COLO668 (cell line): ENCODE data around the gene IGFN1.

Experiments
- DNase-seq: peaks from one replicate; lab custom pipeline; 2025; ENCODE audit not compliant: unreplicated experiment; lab: John Stamatoyannopoulos, UW

IGFN1 gene

DNA sequence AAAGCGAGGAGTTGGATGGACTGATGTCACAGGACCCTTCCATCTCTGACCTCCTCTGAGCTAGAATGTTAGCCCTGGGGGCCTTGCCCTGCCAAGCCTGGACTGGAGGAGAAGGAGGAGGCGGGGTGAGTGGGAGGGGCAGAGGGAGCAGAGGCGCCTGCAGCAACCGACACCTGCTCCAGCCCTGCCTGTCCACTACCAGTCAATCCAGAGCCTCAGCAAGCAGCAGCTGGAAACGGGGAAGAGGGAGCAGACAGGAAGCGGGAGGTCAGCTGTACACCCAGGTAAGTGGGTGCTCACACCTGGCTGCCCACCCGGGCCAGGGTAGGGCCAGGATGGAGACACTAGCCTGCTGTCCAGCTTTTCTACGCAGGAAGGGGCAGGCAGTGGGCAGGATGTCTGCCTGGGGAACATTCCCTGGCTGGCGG, at the start of gene IGFN1:
Gene IGFN1 (plus strand): TSS at position 201 of the 428 bp plus-strand sequence. CDS start 2,470 bp downstream, outside the sequence.
- DNase-seq, result peak; percentile 79

DNA sequence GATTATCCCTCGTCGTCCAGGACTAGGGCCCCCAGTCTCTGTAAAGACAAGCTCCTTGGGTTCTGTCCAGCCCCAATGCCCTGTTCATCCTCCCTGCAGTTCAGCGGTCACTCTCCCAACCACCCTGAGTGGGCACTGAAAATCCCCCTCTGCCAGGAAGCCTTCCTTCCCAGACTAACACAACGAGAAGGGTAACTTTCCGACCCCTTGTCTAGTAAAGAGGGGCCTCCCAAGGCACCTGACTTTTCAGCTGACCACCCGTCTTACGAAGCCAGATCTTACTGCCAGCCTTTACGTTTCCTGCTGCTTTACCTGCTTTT, 49.7 kb upstream of the IGFN1 start:
- DNase-seq, result no peak

DNA sequence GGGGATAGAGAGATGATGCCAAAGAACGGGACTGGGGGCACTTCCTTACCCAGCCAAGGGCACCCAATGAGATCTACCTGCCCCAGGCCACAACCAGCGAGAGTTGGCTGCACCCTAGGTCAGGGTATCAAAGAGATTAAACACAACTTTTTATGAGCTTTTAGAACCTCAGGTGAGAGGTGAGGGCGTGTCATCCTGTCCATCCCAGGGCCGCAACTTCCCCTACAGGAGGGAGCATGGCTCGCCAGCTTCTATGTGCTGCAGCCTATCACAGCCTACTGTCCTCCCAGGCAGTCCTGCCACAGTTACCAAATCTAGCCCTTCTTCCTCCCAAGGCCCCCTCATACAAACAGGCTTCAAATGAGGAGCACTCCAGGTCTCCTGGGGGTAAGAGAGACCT, 49.2 kb upstream of the IGFN1 start:
- DNase-seq, result no peak

DNA sequence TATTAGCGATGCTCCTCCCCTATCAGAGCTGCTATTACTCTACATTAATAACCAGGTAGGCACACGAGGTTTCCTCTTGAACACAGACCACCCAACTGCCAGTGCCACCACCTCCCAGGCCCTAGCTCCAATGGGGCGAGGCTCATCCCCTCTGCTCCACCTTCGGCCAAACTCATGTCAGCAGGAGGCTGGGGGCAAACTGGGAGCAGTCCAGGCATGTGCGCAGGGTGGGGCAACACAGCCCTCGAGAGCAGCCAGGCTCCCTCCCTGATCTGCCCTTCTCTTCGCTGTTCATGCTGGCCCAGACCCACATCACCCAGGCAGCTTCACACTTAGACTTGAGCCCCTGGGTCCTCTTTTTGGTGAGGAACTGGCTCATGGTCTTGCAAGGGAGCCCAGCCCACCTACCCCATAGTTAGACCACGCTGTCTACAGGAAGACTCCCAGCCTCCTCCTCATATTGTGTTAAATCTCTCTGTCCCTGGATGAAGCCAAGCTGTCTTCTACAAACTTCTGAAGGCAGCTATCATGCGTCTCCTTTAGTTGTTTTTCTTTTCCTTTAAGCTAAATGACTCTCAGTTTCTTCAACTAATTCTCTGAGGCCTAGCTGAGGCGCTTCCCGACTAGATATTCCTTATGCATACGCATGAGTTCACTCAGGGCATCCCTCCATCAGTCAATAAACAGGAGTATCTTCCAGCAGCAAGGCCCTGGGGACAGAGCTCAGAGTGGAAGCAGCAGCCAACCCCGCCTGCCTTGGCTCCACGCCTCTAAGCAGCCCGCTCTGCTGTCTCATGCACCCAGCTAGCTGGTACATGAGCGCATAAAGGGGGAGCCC, 48.4 kb upstream of the IGFN1 start:
- DNase-seq, result no peak

DNA sequence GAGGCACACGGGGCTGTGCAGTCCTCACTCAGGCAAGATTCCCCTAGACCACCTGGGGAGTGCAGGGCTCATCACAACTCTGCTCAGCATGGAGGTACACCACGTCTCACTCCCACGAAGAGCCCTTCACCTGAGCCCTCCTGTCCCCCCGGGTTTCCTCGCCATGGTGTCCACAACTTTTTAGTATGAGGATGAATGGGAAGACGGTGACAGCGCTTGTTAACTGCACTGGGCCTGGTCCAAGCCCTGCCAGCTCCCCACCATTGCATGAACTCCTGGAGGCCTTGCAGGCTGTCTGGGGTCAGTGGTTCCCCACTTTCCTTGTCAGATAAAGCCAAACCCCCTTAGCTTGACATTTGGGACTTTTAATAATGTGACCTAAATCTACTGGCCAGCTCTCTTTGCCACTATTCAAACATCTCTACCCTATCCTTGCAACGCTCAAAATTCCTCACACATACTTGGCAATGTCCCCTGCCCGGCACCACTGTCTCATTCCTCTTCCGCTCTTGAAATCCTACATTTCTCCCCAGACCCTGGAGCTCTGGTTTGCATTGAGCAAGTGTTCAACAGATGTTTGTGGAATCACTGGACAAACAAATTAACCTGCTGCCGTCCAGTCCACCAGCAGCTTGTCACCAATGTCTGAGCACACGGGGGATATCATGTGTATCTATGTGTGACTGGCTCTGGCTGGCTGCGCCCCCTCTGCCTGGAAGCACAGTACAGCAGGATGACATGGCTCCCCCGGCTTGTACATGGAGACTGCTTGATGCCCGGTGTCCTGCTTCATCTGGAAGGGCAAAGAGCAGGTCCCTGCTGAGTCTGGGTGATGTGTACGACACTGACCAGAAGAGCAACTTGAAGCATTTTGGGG, 47.5 kb upstream of the IGFN1 start:
- no peak for DNase-seq

DNA sequence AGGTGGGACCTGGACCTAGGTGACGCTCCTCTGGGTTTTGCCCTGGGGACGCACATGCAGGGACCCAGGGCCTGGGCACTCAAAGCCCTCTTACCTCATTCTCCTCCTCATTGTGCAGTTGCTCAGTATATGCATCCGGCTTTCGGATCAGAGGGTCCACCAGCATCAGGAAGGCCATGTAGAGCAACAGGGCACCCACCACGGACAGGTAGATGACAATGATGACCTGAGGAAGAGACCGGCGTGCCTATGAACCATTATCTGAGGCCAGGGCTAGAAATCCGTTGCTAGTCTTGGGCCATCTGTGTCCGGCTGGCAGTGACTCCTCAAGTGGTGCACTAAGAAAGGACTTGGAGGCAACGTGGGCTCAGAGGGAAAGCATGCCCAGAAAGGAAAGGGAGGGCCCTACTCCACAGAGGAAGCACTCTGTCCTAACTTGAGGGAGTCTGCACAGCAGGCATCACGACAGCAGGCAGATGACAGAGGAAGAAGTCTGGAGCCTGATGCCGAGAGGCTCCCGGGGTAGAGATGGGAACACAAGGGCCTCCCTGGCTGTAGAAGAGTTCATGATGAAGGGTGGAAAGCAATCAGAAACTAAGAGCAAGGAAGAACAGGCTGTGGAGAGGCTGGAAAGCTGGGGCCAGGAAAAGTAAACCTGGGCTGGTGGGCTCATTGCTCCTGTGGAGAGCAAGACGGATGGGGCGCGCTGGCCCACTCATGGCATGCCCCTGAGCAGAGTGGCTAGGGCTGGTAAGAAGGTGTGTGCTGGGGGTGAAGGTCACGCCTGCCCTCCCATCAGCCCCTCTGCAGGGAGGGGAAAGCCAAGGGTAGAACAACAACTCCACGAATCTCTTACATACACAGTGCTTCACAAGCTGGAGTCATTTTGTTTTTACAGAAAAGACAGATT, 46.6 kb upstream of the IGFN1 start:
- no peak for DNase-seq

DNA sequence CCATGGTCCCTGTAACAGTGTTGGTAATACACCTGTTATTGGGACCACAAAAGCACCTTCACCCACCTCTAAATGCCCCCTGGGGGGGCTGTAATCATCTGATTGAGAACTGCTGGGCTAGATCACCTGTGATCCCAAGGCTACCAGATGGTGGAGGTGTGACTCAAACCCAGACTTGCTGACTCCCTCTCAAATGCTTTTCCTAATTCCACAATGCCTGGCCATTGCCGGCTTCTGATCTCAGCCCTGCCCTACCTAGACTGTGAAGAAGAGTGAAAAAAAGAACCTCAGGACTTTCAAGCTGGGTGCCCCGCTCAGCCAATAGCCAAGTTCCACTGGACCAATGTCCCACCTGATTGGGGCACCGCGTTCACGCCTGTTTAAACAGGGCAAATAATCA, 45.9 kb upstream of the IGFN1 start:
- no peak for DNase-seq

DNA sequence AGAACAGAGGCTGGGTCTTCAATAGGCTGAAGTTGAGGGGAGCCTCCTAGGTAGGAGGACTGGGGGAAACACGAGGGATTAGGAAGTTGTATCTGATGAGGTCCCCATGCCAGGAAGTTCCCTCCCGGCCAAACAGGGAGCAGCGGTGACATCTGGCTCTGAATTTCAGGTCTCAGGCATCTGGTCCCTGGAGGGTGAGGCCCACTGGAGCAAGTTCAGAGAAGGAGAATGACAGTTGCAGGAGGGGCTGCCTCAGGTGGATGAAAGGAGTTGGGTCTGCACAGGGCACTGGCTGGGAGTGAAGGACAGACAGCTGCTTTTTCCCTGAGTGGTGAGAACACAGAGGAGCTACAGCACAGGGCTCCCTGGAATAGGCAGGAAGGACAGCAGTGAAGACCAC, 45.5 kb upstream of the IGFN1 start:
- DNase-seq, result no peak

DNA sequence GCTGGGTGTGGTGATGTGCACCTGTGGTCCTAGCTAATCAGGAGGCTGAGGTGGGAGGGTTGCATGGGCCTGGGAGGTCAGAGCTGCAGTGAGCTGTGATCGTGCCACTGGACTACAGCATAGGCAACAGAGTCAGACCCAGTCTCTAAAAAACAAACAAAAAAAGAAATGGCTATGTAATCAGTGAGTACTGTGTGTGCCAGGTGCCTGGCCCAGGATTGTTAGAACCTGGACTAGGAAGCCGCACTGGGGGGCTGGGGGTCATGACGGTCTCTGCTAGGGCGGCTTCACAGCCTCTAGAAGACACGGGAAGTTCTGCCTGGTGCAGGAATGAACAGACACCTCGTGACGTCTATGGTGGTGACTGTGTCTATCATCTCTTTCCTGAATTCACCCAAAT, 44.8 kb upstream of the IGFN1 start:
- no peak for DNase-seq

DNA sequence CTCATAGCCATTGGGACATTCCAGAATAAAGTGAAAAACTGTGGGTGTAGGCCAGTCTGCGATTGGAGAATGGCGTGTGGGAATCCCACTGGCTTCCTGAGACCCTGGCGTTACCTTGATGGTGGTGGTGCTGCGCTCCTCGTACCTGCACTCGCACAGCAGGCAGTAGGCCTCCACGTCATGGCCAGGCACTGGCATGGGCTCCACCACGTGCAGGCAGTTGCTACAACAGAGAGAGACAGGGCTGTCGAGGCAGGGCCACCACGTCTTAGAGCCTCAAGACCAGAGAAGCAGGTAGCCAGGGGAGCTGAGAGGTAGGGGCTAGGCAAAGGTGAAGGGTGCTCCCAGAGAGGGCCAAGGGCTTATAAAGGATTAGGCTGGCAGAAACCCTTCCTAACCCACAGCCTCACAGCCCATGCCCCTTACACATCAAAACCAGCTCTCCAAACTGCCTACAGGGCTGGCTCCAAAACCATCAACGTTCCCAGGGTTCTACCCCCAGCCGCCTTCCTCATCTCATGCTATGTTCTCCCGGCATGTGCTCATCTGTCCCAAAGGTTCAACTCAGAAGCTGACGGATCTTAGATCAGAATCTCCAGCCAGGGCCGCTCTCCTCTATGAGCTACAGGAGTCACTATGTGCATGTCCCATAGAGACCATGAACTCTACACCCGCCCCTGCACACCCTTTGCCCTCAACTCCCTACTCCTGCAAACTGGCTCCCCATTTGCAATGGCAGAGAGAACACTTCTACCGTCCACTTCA, 43.8 kb upstream of the IGFN1 start:
- DNase-seq, result no peak

DNA sequence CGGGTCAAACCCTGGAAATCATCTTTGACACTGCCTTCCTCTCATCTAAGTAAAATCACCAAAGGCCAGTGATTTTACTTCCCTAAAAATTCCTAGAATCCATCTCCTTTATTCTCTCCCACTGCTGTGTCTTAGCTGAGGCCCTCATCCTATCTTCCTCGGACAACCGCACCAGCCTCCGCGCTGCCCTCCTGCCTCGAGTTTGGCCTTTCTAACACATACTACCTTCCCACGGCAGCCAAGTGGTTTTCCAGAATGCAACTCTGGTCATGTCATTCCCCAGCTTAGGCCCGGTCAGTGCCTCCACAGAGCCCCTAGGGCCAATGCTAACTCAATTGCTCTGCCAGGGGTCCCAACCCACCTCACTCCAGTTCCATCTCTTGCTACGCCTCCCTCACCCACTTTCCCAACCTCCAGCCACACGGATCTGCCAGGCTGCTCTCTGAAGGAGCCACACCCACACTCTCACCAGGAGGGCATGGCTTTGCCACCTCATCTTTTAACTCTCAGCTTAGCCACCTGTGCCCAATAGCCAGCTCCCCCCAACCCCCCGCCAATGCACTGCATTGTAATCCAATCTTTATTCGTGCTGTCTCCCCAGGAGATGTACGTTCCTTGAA, 43.1 kb upstream of the IGFN1 start:
- DNase-seq, result no peak

DNA sequence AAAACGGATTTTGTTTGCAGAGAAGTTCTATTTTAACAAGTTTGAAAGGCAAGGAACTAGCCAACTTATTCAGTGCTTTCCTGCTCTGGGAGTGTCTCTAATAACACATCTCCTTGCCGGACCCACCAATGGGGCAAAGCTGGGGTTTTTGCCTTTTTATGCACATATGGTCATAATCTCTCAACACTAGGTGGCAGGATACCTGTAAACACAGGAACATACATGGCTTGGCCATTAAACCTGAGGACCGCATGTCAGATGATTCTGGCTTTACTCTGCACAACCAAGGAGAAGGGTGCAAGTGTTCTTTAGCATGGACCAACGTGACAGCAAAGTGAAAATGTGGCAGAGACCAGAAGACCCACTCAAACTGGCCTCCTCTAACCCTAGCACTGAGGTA, 41.2 kb upstream of the IGFN1 start:
- DNase-seq, result no peak

DNA sequence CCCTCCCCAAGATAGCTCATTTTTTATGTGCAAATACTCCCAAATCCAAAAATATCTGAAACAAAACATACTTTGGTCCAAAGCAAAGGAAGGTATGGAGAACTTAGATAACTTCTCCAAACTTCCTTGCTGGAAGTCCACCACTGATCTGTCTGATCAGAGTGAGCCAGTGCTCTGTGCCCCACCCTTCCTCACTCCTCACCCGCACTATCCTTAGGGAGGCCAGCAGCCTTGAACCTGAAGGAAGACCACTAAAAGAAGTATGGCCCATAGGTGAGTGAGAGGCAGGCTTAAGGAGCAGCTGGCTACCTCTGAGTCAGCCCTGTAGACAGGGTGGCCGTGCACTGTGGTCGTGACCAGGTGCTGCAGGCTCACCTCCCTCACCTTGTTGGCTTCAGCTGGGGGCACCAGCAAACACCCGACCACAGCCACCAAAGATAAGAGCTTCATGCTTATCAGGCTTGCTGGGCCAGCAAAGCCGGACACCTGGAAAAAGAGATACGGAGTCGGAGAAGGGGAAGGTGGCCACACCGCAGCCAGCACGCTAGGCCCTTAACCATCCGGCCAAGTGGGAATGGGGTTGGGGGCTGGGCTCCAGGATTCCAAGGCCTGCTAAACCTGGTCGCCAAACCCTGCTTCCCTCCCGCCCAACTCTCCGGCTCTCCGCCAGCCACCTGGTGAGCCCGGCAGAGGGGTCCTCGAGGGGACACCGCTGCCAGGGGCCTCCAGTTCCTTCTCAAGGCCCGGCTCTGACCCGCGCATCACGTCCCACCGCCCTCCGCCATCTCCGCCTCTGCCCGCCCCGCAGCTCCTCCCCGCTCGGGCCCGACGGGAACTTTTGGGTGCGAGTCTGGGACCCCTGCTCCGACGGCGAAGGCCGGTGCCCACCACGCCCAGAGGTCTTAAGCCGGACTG, 36.9 kb upstream of the IGFN1 start:
- DNase-seq, result peak; percentile 71

DNA sequence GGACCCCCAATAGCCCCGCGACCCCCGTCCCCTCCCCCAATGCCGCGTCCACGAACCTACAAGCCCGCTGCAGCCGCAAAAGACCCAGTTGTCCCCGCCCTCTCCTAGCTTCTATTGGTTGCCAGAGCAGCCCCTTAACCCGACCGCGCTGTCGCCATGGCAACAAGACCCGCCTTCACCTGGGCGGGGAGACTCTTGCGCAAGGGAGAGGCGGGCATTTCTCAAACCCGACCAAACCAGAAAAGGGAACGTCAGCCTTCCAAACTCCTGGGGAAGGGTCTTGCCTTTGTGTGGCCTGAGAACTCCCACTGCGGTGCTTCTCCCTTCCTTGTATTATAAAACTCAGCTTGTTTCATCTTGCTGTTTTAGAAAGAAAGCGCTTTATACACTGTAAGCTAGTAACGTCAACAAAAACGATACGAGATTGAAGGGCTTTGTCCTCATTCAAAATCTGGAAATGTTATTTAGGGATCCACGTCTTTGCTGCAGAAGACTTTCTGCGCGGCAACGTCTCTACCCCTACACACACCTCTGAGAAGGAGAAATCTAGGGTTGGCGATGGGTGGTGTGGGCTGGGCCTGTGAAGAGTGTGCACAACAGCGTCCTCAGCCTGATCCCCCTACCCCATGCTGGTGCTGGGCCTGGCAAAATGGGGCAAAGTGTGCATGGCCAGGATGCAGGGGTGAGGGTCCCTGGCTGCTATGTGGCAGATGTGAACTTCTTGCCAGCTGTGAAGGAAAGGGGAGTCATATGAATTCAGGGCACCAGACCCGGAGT, 36.0 kb upstream of the IGFN1 start, which contains the start of gene TMEM9:
Gene TMEM9 (minus strand): TSS at position 86 of the 777 bp plus-strand sequence. CDS start 551 bp downstream, outside the sequence.
- DNase-seq, result peak; percentile 97

DNA sequence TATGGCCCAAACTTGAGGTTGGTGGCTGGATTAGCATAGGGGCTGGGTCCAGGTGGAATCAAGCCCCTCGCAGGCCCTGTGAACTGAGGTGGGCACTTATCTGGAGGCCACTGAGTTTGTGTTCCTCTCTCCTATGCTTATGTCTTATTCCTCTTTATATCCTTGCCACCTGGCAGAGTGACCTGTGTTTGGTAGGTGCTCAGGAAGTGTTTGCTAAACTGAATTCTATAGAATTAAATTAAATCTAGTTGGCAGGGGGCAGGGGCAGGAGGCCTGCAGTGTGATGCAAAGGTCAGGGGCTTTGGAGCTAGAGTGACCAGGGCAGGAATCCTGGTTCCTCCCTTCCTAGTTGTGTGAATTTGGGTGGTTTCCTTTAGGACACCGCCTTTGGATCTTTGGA, 35.3 kb upstream of the IGFN1 start:
- no peak for DNase-seq

DNA sequence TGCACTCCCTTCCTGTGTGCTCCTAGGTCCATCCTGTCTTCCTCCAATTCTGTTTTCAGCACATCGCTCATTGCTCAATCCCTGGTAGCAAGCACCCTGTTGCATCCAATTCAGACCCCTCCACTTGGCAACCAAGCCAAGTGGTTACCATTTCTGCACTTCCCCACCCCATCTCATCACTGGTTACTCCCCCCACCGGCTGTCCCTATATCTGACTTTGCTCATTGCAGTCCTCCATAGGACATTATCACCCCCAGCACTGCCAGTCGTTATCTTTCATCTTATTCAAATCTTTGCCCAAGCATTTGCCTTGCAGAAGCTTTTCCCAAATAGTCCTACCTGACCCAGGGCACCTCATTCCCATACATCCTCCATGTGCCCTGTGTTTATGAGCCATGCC, 34.3 kb upstream of the IGFN1 start:
- DNase-seq, result no peak

DNA sequence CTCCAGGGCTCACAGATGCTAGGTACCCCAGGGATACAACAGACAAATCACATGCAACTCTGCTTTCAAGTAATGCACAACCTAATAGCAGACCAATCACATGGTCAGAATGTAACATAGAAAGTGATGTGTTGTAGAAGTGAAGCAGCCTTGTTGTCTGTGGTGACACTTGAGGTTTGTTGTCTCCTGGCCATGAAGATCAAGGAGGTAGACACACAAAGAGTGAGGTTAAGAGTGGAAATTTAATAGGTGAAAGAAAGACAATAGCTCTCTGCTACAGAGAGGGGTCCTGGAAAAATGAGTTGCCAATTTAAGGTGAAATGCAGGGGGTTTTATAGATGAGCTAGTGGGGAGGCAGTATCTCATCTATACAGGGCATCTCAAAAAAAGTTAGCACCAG, 33.8 kb upstream of the IGFN1 start:
- DNase-seq, result no peak

DNA sequence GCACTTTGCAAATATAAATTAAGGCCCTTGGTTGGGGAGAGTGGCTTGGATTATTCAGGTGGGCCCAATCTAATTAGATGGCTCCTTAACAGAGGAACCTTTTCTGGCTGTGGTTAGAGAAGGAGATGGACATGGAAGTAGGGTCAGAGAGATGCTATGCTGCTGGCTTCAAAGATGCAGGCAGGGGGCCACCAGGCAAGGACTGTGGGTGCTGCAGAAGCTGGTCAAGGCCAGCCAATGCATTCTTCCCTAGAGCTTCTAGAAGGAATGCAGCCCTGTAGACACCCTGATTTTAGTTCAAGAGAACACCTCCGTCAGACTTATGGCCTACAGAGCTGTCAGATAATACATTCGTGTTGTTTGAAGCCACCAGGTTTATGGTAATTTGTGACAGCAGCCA, 32.7 kb upstream of the IGFN1 start:
- no peak for DNase-seq
